ENCODE results near the gene CLDN24.

The CLDN24 gene

GRCh38 chr4:183354219-183354618, 32.0 kb upstream of the CLDN24 start:
- no peak for TF ChIP-seq USF1 (IDR thresholded peaks at IDR 0.05)
- TF ChIP-seq TEAD4 (IDR thresholded peaks at IDR 0.05): no peak
- no peak for TF ChIP-seq MAX (IDR thresholded peaks at IDR 0.05)
- no peak for TF ChIP-seq NFIC (IDR thresholded peaks at IDR 0.05)
- TF ChIP-seq FOXM1 (IDR thresholded peaks at IDR 0.05; ENCODE audit: borderline replicate concordance, low read depth): no peak
- no peak for TF ChIP-seq REST (IDR thresholded peaks at IDR 0.05; ENCODE audit: low read depth)
- TF ChIP-seq CEBPB (IDR thresholded peaks at IDR 0.05): no peak
- no peak for TF ChIP-seq ZBTB7A (IDR thresholded peaks at IDR 0.05; ENCODE audit: low read depth)
- TF ChIP-seq EGR1 (IDR thresholded peaks at IDR 0.05): no peak
- no peak for TF ChIP-seq CREB1 (IDR thresholded peaks at IDR 0.05; ENCODE audit: low read depth)
- TF ChIP-seq RAD21 (IDR thresholded peaks at IDR 0.05; ENCODE audit: low read depth): no peak
- TF ChIP-seq TCF12 (IDR thresholded peaks at IDR 0.05; ENCODE audit: low read depth): no peak
- no peak for TF ChIP-seq TAF1 (IDR thresholded peaks at IDR 0.05; ENCODE audit: low read depth)
- no peak for TF ChIP-seq YY1 (IDR thresholded peaks at IDR 0.05; ENCODE audit: low read depth)
- TF ChIP-seq EP300 (IDR thresholded peaks at IDR 0.05; ENCODE audit: borderline replicate concordance): no peak

- TF ChIP-seq USF1 (IDR thresholded peaks at IDR 0.05) (no peak), EGR1 (IDR thresholded peaks at IDR 0.05) (no peak), TAF1 (IDR thresholded peaks at IDR 0.05; ENCODE audit: low read depth) (no peak), REST (IDR thresholded peaks at IDR 0.05; ENCODE audit: low read depth) (no peak), RAD21 (IDR thresholded peaks at IDR 0.05; ENCODE audit: low read depth) (peak; percentile 11; the same call in 1 of the 2 replicates), CREB1 (IDR thresholded peaks at IDR 0.05; ENCODE audit: low read depth) (no peak), ZBTB7A (IDR thresholded peaks at IDR 0.05; ENCODE audit: low read depth) (no peak), TCF12 (IDR thresholded peaks at IDR 0.05; ENCODE audit: low read depth) (no peak)
These were observed 31.3 kb upstream of the CLDN24 start for GRCh38 chr4:183353557-183353956.

GRCh38 chr4:183352546-183352945, 30.3 kb upstream of the CLDN24 start:
- no peak for TF ChIP-seq FOXM1 (IDR thresholded peaks at IDR 0.05; ENCODE audit: borderline replicate concordance, low read depth)
- TF ChIP-seq CREB1 (IDR thresholded peaks at IDR 0.05; ENCODE audit: low read depth): no peak
- no peak for TF ChIP-seq EGR1 (IDR thresholded peaks at IDR 0.05)
- no peak for TF ChIP-seq RAD21 (IDR thresholded peaks at IDR 0.05; ENCODE audit: low read depth)
- TF ChIP-seq TCF12 (IDR thresholded peaks at IDR 0.05; ENCODE audit: low read depth): no peak
- TF ChIP-seq CEBPB (IDR thresholded peaks at IDR 0.05): no peak
- no peak for TF ChIP-seq REST (IDR thresholded peaks at IDR 0.05; ENCODE audit: low read depth)
- TF ChIP-seq ZBTB7A (IDR thresholded peaks at IDR 0.05; ENCODE audit: low read depth): no peak
- no peak for TF ChIP-seq NFIC (IDR thresholded peaks at IDR 0.05)
- TF ChIP-seq MAX (IDR thresholded peaks at IDR 0.05): no peak

- TF ChIP-seq REST (IDR thresholded peaks at IDR 0.05; ENCODE audit: low read depth) (no peak), FOXM1 (IDR thresholded peaks at IDR 0.05; ENCODE audit: borderline replicate concordance, low read depth) (no peak), EGR1 (IDR thresholded peaks at IDR 0.05) (no peak), USF1 (IDR thresholded peaks at IDR 0.05) (no peak), TAF1 (IDR thresholded peaks at IDR 0.05; ENCODE audit: low read depth) (no peak), CEBPB (IDR thresholded peaks at IDR 0.05) (no peak), RAD21 (IDR thresholded peaks at IDR 0.05; ENCODE audit: low read depth) (no peak), TCF12 (IDR thresholded peaks at IDR 0.05; ENCODE audit: low read depth) (no peak), MAX (IDR thresholded peaks at IDR 0.05) (no peak), TEAD4 (IDR thresholded peaks at IDR 0.05) (no peak), NFIC (IDR thresholded peaks at IDR 0.05) (no peak), YY1 (IDR thresholded peaks at IDR 0.05; ENCODE audit: low read depth) (no peak), CREB1 (IDR thresholded peaks at IDR 0.05; ENCODE audit: low read depth) (no peak), ZBTB7A (IDR thresholded peaks at IDR 0.05; ENCODE audit: low read depth) (no peak), EP300 (IDR thresholded peaks at IDR 0.05; ENCODE audit: borderline replicate concordance) (no peak)
These were observed 28.3 kb upstream of the CLDN24 start for GRCh38 chr4:183350317-183351071.
